Measurements from ENCODE around the gene LRRC25. TPM values are rescaled to one million over a fixed set of nuclear protein-coding genes. Genes with fewer than 3 reads are reported as not detected.

The LRRC25 gene
- total RNA-seq, 1 experiment from 2014 or later = not detected

- Histone ChIP-seq H3K9me3 (ENCODE audit: control insufficient read depth, low read depth, low read length) (no peaks in the 10 kb centered on the region), H3T11ph (ENCODE audit: low read length) (no peak overlapping the region), H2BK20ac (ENCODE audit: low read depth, low read length, poor library complexity, severe bottlenecking) (no peak overlapping the region), H3K4me1 (ENCODE audit: insufficient read depth, low read length) (peaks cover 2% of the 10 kb centered on the region), H3K79me2 (ENCODE audit: insufficient read depth, low read length) (no peaks in the 10 kb centered on the region), H2BK120ac (ENCODE audit: low read depth, low read length, poor library complexity, severe bottlenecking) (no peak overlapping the region), H3K56ac (ENCODE audit: insufficient read length, low read depth, low read length) (no peak overlapping the region), H4K8ac (replicated peaks; ENCODE audit: insufficient read length, low read depth, low read length) (no peak overlapping the region), H3K4ac (ENCODE audit: low read depth, low read length) (no peak overlapping the region), H3K23ac (ENCODE audit: insufficient read length, low read depth, low read length) (no peak overlapping the region), H2BK12ac (ENCODE audit: insufficient read length, low read depth, low read length) (no peak overlapping the region), H2BK15ac (ENCODE audit: low read depth, low read length) (no peak overlapping the region), H2BK5ac (ENCODE audit: insufficient read length, low read length) (no peak overlapping the region), H3K9ac (ENCODE audit: extremely low read depth, insufficient read length, low read length) (no peak overlapping the region), H3K79me1 (ENCODE audit: insufficient read depth, low read depth, low read length, poor library complexity, severe bottlenecking) (no peaks in the 10 kb centered on the region), H3K4me2 (ENCODE audit: insufficient read depth, insufficient read length, low read length) (no peak overlapping the region), H4K5ac (ENCODE audit: insufficient read length, low read depth, low read length) (no peak overlapping the region), H3K14ac (ENCODE audit: insufficient read depth, low read length) (no peak overlapping the region), H2AFZ (ENCODE audit: low read length) (no peak overlapping the region), H3K23me2 (ENCODE audit: insufficient read length, low read depth, low read length, poor library complexity, severe bottlenecking) (peaks cover 1% of the 10 kb centered on the region), H3K18ac (ENCODE audit: insufficient read length, low read depth, low read length) (peak overlapping the region; percentile 44), H2AK5ac (ENCODE audit: insufficient read length, low read length) (no peak overlapping the region), H4K91ac (ENCODE audit: insufficient read length, low read depth, low read length) (no peak overlapping the region), H3K27ac (ENCODE audit: insufficient read length, low read depth, low read length) (no peak overlapping the region), H3K27me3 (ENCODE audit: insufficient read depth, low read length) (no peaks in the 10 kb centered on the region), H4K20me1 (ENCODE audit: control insufficient read depth, insufficient read depth, insufficient read length) (no peaks in the 10 kb centered on the region)
- peak; percentile 84 for DNase-seq
- H3K27ac Mint-ChIP-seq = peak overlapping the region; percentile 88 to 96 (median 95)
- TF ChIP-seq, protein P1, sequence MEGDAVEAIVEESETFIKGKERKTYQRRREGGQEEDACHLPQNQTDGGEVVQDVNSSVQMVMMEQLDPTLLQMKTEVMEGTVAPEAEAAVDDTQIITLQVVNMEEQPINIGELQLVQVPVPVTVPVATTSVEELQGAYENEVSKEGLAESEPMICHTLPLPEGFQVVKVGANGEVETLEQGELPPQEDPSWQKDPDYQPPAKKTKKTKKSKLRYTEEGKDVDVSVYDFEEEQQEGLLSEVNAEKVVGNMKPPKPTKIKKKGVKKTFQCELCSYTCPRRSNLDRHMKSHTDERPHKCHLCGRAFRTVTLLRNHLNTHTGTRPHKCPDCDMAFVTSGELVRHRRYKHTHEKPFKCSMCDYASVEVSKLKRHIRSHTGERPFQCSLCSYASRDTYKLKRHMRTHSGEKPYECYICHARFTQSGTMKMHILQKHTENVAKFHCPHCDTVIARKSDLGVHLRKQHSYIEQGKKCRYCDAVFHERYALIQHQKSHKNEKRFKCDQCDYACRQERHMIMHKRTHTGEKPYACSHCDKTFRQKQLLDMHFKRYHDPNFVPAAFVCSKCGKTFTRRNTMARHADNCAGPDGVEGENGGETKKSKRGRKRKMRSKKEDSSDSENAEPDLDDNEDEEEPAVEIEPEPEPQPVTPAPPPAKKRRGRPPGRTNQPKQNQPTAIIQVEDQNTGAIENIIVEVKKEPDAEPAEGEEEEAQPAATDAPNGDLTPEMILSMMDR (conservative IDR thresholded peaks at IDR 0.05) = no peak; the same call in 2 of the 3 replicates
- H3K36me3 Mint-ChIP-seq (ENCODE audit: insufficient read depth in 1 of 3, low read depth in 3 of 3) = peaks cover 0 to 49% (median 8%) of the 10 kb centered on the region in 3 experiments; a peak in 5 of 7 replicates
- no peaks in the 10 kb centered on the region; a peak in 2 of 5 replicates for H3K9me3 Mint-ChIP-seq
- H3K4me3 Mint-ChIP-seq = peak overlapping the region; percentile 25 to 60
- no CpG with 5 or more reads among the region's 8 CpGs for WGBS (ENCODE audit: extremely low coverage, insufficient read length, low lambda C conversion rate)
- H3K27me3 Mint-ChIP-seq (ENCODE audit: low read depth) = no peaks in the 10 kb centered on the region
- peaks cover 41 to 43% of the 10 kb centered on the region in 2 experiments for H3K4me1 Mint-ChIP-seq
Observed at GRCh38 chr19:18346091-18346490, 51.3 kb downstream of the LRRC25 start.
